H9 (cell line): ENCODE results near the gene B3GALT5. TPM values are rescaled to one million over a fixed set of nuclear protein-coding genes. Genes with fewer than 3 reads are reported as not detected.

Source experiments
- DNase-seq: peaks from one replicate; pipeline ENCODE4 v3.0.0-alpha.2; 2017
- H2AFZ ChIP-seq: one replicate; pipeline ENCODE4 v1.6.1; 2013; ENCODE audit warnings: mild to moderate bottlenecking, low read length, control low read depth, moderate library complexity
- H2AK5ac ChIP-seq: 2 replicates; pipeline ENCODE4 v1.6.1; 2013; ENCODE audit warnings: low read length, control low read depth, mixed read lengths; ENCODE audit not compliant: insufficient read length
- H2BK120ac ChIP-seq: one replicate; pipeline ENCODE4 v1.6.1; 2013; ENCODE audit warnings: low read depth, mild to moderate bottlenecking, low read length, control low read depth, inconsistent platforms; ENCODE audit not compliant: poor library complexity, severe bottlenecking
- H2BK12ac ChIP-seq: 2 replicates; pipeline ENCODE4 v1.6.1; 2013; ENCODE audit warnings: low read length, control low read depth, mixed read lengths, low read depth; ENCODE audit not compliant: insufficient read length
- H2BK15ac ChIP-seq: 2 replicates; pipeline ENCODE4 v1.6.1; 2013; ENCODE audit warnings: low read depth, low read length, control low read depth
- H2BK20ac ChIP-seq: one replicate; pipeline ENCODE4 v1.6.1; 2013; ENCODE audit warnings: low read depth, mild to moderate bottlenecking, low read length, control low read depth, inconsistent platforms; ENCODE audit not compliant: poor library complexity, severe bottlenecking
- H2BK5ac ChIP-seq: 2 replicates; pipeline ENCODE4 v1.6.1; 2013; ENCODE audit warnings: low read length, control low read depth, mixed read lengths; ENCODE audit not compliant: insufficient read length
- H3K14ac ChIP-seq: 2 replicates; pipeline ENCODE4 v1.6.1; 2013; ENCODE audit warnings: low read length, control low read depth; ENCODE audit not compliant: insufficient read depth
- H3K18ac ChIP-seq: 2 replicates; pipeline ENCODE4 v1.6.1; 2013; ENCODE audit warnings: low read depth, mild to moderate bottlenecking, mixed read lengths, low read length, control low read depth; ENCODE audit not compliant: insufficient read length
- H3K23ac ChIP-seq: 2 replicates; pipeline ENCODE4 v1.6.1; 2013; ENCODE audit warnings: low read length, control low read depth, mixed read lengths, low read depth; ENCODE audit not compliant: insufficient read length
- H3K23me2 ChIP-seq: 2 replicates; pipeline ENCODE4 v1.6.1; 2013; ENCODE audit warnings: low read depth, mild to moderate bottlenecking, mixed read lengths, low read length, control low read depth; ENCODE audit not compliant: insufficient read length, poor library complexity, severe bottlenecking
- H3K27ac ChIP-seq: 2 replicates; pipeline ENCODE4 v1.5.1; 2013; ENCODE audit warnings: low read length, control low read depth, mixed read lengths, low read depth; ENCODE audit not compliant: insufficient read length
- H3K27me3 ChIP-seq: 2 replicates; pipeline ENCODE4 v1.6.1; 2013; ENCODE audit warnings: low read length, control low read depth, inconsistent platforms; ENCODE audit not compliant: insufficient read depth
- H3K4ac ChIP-seq: 2 replicates; pipeline ENCODE4 v1.6.1; 2013; ENCODE audit warnings: low read depth, mild to moderate bottlenecking, control low read depth, inconsistent platforms, low read length, moderate library complexity
- H3K4me1 ChIP-seq: 2 replicates; pipeline ENCODE4 v1.6.1; 2013; ENCODE audit warnings: low read length, control low read depth, inconsistent platforms; ENCODE audit not compliant: insufficient read depth
- H3K4me2 ChIP-seq: 2 replicates; pipeline ENCODE4 v1.6.1; 2013; ENCODE audit warnings: low read length, control low read depth, mixed read lengths; ENCODE audit not compliant: insufficient read length, insufficient read depth
- H3K56ac ChIP-seq: 2 replicates; pipeline ENCODE4 v1.6.1; 2013; ENCODE audit warnings: low read depth, mild to moderate bottlenecking, mixed read lengths, low read length, control low read depth; ENCODE audit not compliant: insufficient read length
- H3K79me1 ChIP-seq: 2 replicates; pipeline ENCODE4 v1.6.1; 2013; ENCODE audit warnings: low read depth, mild to moderate bottlenecking, moderate library complexity, low read length, control low read depth, inconsistent platforms; ENCODE audit not compliant: insufficient read depth, poor library complexity, severe bottlenecking
- H3K79me2 ChIP-seq: 2 replicates; pipeline ENCODE4 v1.6.1; 2013; ENCODE audit warnings: low read length, control low read depth, inconsistent platforms; ENCODE audit not compliant: insufficient read depth
- H3K9ac ChIP-seq: 2 replicates; pipeline ENCODE4 v1.6.1; 2013; ENCODE audit warnings: low read length, control low read depth, mixed read lengths; ENCODE audit not compliant: insufficient read length; ENCODE audit errors: extremely low read depth
- H3K9me3 ChIP-seq: one replicate; pipeline ENCODE4 v1.6.1; 2013; ENCODE audit warnings: low read depth, low read length, inconsistent platforms; ENCODE audit not compliant: control insufficient read depth
- H3T11ph ChIP-seq: one replicate; pipeline ENCODE4 v1.6.1; 2013; ENCODE audit warnings: mild to moderate bottlenecking, low read length, control low read depth, inconsistent platforms
- H4K20me1 ChIP-seq: one replicate; pipeline ENCODE4 v1.6.1; 2013; ENCODE audit not compliant: control insufficient read depth, insufficient read length, insufficient read depth
- H4K5ac ChIP-seq: 2 replicates; pipeline ENCODE4 v1.6.1; 2013; ENCODE audit warnings: low read depth, mild to moderate bottlenecking, mixed read lengths, low read length, control low read depth; ENCODE audit not compliant: insufficient read length
- H4K8ac ChIP-seq: replicated peaks from 2 replicates; pipeline ENCODE4 v1.6.1; 2013; ENCODE audit warnings: low read length, control low read depth, mixed read lengths, low read depth; ENCODE audit not compliant: insufficient read length
- H4K91ac ChIP-seq: 2 replicates; pipeline ENCODE4 v1.6.1; 2013; ENCODE audit warnings: low read depth, mild to moderate bottlenecking, moderate library complexity, mixed read lengths, low read length, control low read depth; ENCODE audit not compliant: insufficient read length
- H3K27ac Mint-ChIP-seq, 3 experiments: 2 replicates in 2 of 3; 3 replicates in 1 of 3; pipeline ENCODE4 v1.8.0; 2020 to 2021; ENCODE audit warnings: mixed read lengths in 3 of 3, mild to moderate bottlenecking in 1 of 3, moderate library complexity in 1 of 3
- H3K27me3 Mint-ChIP-seq: 2 replicates; pipeline ENCODE4 v1.8.0; 2021; ENCODE audit warnings: low read depth, mild to moderate bottlenecking, moderate library complexity, mixed read lengths
- H3K36me3 Mint-ChIP-seq, 3 experiments: 2 replicates in 2 of 3; 3 replicates in 1 of 3; pipeline ENCODE4 v1.8.0; 2020 to 2021; ENCODE audit warnings: low read depth in 3 of 3, mixed read lengths in 3 of 3; ENCODE audit not compliant: insufficient read depth in 1 of 3
- H3K4me1 Mint-ChIP-seq, 2 experiments: 2 replicates each; pipeline ENCODE4 v1.8.0; 2020; ENCODE audit warnings: mixed read lengths in 2 of 2
- H3K4me3 Mint-ChIP-seq, 2 experiments: 2 replicates in 1 of 2; 3 replicates in 1 of 2; pipeline ENCODE4 v1.8.0; 2020 to 2021; ENCODE audit warnings: mild to moderate bottlenecking in 2 of 2, mixed read lengths in 2 of 2, moderate library complexity in 1 of 2
- H3K9me3 Mint-ChIP-seq, 2 experiments: 2 replicates in 1 of 2; 3 replicates in 1 of 2; pipeline ENCODE4 v1.8.0; 2020; ENCODE audit warnings: mild to moderate bottlenecking in 2 of 2, mixed read lengths in 2 of 2, moderate library complexity in 1 of 2
- WGBS: extraction: QIAGEN DNeasy Blood & Tissue Kit; methylation state at CpG from one replicate; pipeline ENCODE4 v1.1.7; 2013; ENCODE audit warnings: missing lambda C conversion rate, low lambda C conversion rate, mixed read lengths; ENCODE audit not compliant: insufficient read length; ENCODE audit errors: extremely low coverage; 5-methylcytosine and 5-hydroxymethylcytosine counted together
- total RNA-seq: library from RNA; stranded (reverse); gene quantifications from 2 replicates; pipeline ENCODE4 v1.2.1, GENCODE V29; 2021
- TF ChIP-seq, protein P1 (sequence below): fragments of 200-600 bp; sonication (generic); conservative IDR thresholded peaks from 3 replicates; pipeline ENCODE4 v1.8.0; 2021; ENCODE audit warnings: antibody characterized with exemption, mild to moderate bottlenecking

The B3GALT5 gene
- total RNA-seq, 1 experiment from 2014 or later, result 24.7 TPM

DNA sequence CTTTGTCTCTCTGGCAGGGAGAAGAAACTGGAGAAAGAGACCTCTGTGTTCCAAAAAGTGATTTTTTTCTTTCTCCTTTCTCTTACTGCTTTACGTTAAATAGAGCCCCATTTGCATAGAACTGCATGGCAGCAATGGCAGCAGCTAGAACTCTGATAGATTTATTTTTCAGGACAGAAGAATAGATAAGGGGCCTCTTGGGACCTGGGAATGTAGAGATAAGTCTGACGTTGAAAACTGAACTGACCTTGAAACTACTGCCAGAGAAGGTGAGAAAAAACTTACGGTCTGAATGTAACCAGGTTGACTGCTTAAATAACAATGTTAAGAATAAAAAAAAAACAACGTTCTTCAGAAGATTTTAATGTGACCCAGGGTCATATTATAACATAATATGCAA, 25.4 kb upstream of the B3GALT5 start:
- Histone ChIP-seq H3K79me1 (no peaks in the 10 kb centered on the region), H4K8ac (no peak overlapping the region), H4K91ac (no peak overlapping the region), H3K23me2 (no peaks in the 10 kb centered on the region), H3K18ac (no peak overlapping the region), H4K5ac (no peak overlapping the region), H2BK15ac (no peak overlapping the region), H2AK5ac (no peak overlapping the region), H3K27me3 (no peaks in the 10 kb centered on the region), H3T11ph (no peak overlapping the region), H4K20me1 (no peaks in the 10 kb centered on the region), H3K4me1 (no peaks in the 10 kb centered on the region), H3K9me3 (no peaks in the 10 kb centered on the region), H2AFZ (no peak overlapping the region), H3K23ac (no peak overlapping the region), H3K79me2 (no peaks in the 10 kb centered on the region), H3K4ac (no peak overlapping the region), H3K27ac (no peak overlapping the region), H3K56ac (no peak overlapping the region), H3K4me2 (no peak overlapping the region), H2BK20ac (no peak overlapping the region), H2BK12ac (no peak overlapping the region), H3K9ac (no peak overlapping the region), H2BK5ac (no peak overlapping the region), H3K14ac (no peak overlapping the region), H2BK120ac (no peak overlapping the region)
- H3K36me3 Mint-ChIP-seq, result peaks cover 11 to 21% (median 11%) of the 10 kb centered on the region in 3 experiments
- WGBS, result no CpG with 5 or more reads among the region's 4 CpGs
- DNase-seq, result no peak
- no peaks in the 10 kb centered on the region for H3K27me3 Mint-ChIP-seq
- TF ChIP-seq, protein P1, sequence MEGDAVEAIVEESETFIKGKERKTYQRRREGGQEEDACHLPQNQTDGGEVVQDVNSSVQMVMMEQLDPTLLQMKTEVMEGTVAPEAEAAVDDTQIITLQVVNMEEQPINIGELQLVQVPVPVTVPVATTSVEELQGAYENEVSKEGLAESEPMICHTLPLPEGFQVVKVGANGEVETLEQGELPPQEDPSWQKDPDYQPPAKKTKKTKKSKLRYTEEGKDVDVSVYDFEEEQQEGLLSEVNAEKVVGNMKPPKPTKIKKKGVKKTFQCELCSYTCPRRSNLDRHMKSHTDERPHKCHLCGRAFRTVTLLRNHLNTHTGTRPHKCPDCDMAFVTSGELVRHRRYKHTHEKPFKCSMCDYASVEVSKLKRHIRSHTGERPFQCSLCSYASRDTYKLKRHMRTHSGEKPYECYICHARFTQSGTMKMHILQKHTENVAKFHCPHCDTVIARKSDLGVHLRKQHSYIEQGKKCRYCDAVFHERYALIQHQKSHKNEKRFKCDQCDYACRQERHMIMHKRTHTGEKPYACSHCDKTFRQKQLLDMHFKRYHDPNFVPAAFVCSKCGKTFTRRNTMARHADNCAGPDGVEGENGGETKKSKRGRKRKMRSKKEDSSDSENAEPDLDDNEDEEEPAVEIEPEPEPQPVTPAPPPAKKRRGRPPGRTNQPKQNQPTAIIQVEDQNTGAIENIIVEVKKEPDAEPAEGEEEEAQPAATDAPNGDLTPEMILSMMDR, result no peak
- no peak overlapping the region for H3K27ac Mint-ChIP-seq
- no peaks in the 10 kb centered on the region for H3K4me1 Mint-ChIP-seq
- no peak overlapping the region for H3K4me3 Mint-ChIP-seq
- H3K9me3 Mint-ChIP-seq, result peaks cover 18 to 22% of the 10 kb centered on the region in 2 experiments
